Measurements from ENCODE around the gene NKX2-2. TPM values are rescaled to one million over a fixed set of nuclear protein-coding genes. Genes with fewer than 3 reads are reported as not detected.

Gene NKX2-2
- total and polyA plus RNA-seq, 2 of the 4 experiments (the other 2 are of a cell fraction): not detected

- Histone ChIP-seq H3K18ac (ENCODE audit: low read depth, low read length) (no peak overlapping the region), H3K27me3 (ENCODE audit: control insufficient read depth, insufficient read depth, low read length) (peaks cover 31% of the 10 kb centered on the region), H4K8ac (ENCODE audit: low read depth in 2 of 2, low read length in 2 of 2) (no peak overlapping the region), H3K9me1 (ENCODE audit: insufficient read depth, low read length) (no peaks in the 10 kb centered on the region), H2AK9ac (replicated peaks; ENCODE audit: low read depth, low read length, poor library complexity) (no peak overlapping the region), H3K4ac (ENCODE audit: low read depth, low read length) (no peak overlapping the region), H3K4me3 (ENCODE audit: insufficient read depth, low read depth, low read length) (no peak overlapping the region), H3K56ac (ENCODE audit: extremely low read depth, insufficient read depth, low read length) (no peak overlapping the region), H2AK5ac (ENCODE audit: low read depth, low read length) (no peak overlapping the region), H3K79me1 (ENCODE audit: low read depth in 1 of 2, low read length in 2 of 2) (no peaks in the 10 kb centered on the region), H2BK20ac (ENCODE audit: low read depth, low read length) (no peak overlapping the region), H4K5ac (ENCODE audit: low read depth, low read length) (no peak overlapping the region), H2AFZ (replicated peaks; ENCODE audit: low read length, poor library complexity) (no peak overlapping the region), H3K4me1 (ENCODE audit: control insufficient read depth, insufficient read depth, low read length) (no peaks in the 10 kb centered on the region), H2BK5ac (ENCODE audit: low read depth, low read length, poor library complexity, severe bottlenecking) (no peak overlapping the region), H3K14ac (replicated peaks; ENCODE audit: low read depth, low read length) (no peak overlapping the region), H3K23ac (ENCODE audit: low read depth, low read length) (no peak overlapping the region), H2BK15ac (ENCODE audit: low read depth, low read length) (no peak overlapping the region), H2BK120ac (ENCODE audit: low read depth, low read length) (no peak overlapping the region), H4K91ac (ENCODE audit: insufficient read depth, low read depth, low read length) (no peak overlapping the region), H3K9ac (ENCODE audit: low read depth, low read length) (no peak overlapping the region), H3K4me2 (ENCODE audit: low read depth, low read length) (no peak overlapping the region), H4K20me1 (ENCODE audit: insufficient read depth, low read length) (no peaks in the 10 kb centered on the region), H3K27ac (ENCODE audit: insufficient read depth, low read length) (no peak overlapping the region), H3K9me3 (ENCODE audit: control insufficient read depth, insufficient read depth, low read length) (no peaks in the 10 kb centered on the region), H3K36me3 (ENCODE audit: control insufficient read depth, insufficient read depth, low read length) (no peaks in the 10 kb centered on the region)
- ChIA-PET POLR2A (ENCODE audit: unreplicated experiment) (no interaction called here), CTCF (no interaction called here)
- no peak for ATAC-seq (ENCODE audit: low read depth)
- no CpG with 5 or more reads among the region's 7 CpGs for WGBS, 2 experiments (ENCODE audit: extremely low coverage in 2 of 2, insufficient read length in 1 of 2)
- no peak for DNase-seq
- dilution Hi-C loops (cut with HindIII; ENCODE audit: low sequenced_read_pairs, unreplicated experiment) (no loop called here), in situ Hi-C loops (cut with MboI; ENCODE audit: low sequenced_read_pairs) (loop anchor here (5.0 kb wide), 2 partner anchors 262 to 637 kb away; no protein-coding TSS in a partner anchor), intact Hi-C loops (cut with micrococcal nuclease) (no loop called here)
- TF ChIP-seq CEBPB (IDR thresholded peaks at IDR 0.05; ENCODE audit: low read depth, low read length): no peak
- TF ChIP-seq CTCF (conservative IDR thresholded peaks at IDR 0.05; ENCODE audit: low read depth, low read length): no peak
- no peak for TF ChIP-seq RCOR1 (IDR thresholded peaks at IDR 0.05; ENCODE audit: insufficient replicate concordance, low read length)
- TF ChIP-seq FOS (IDR thresholded peaks at IDR 0.05; ENCODE audit: low read depth, low read length): no peak
- TF ChIP-seq MAZ (IDR thresholded peaks at IDR 0.05; ENCODE audit: borderline replicate concordance, low read depth, low read length): no peak
- TF ChIP-seq POLR2A (IDR thresholded peaks at IDR 0.05; ENCODE audit: low read depth, low read length): no peak
- TF ChIP-seq CHD1 (IDR thresholded peaks at IDR 0.05; ENCODE audit: low read depth, low read length): no peak
- TF ChIP-seq RFX5 (IDR thresholded peaks at IDR 0.05; ENCODE audit: low read depth, low read length): no peak
- no peak for TF ChIP-seq MXI1 (IDR thresholded peaks at IDR 0.05; ENCODE audit: borderline replicate concordance, low read depth, low read length)
- TF ChIP-seq RAD21 (IDR thresholded peaks at IDR 0.05; ENCODE audit: low read length): no peak
- no TSS peak for BruUV-seq (replicated peaks)
Measured at GRCh38 chr20:21499641-21500040, 14.2 kb downstream of the NKX2-2 start.
